Measurements from ENCODE around the gene PEMT.

GRCh38 chr17:17626151-17626805, 34.8 kb upstream of the PEMT start:
- no peak for TF ChIP-seq CTCF (conservative IDR thresholded peaks at IDR 0.05; ENCODE audit: low read depth, low read length)
- TF ChIP-seq RAD21 (IDR thresholded peaks at IDR 0.05; ENCODE audit: low read length) = no peak

Data from IMR-90 (cell line).